GM23338 (cell line): Measurements from ENCODE around the gene PACS1. TPM values are rescaled to one million over a fixed set of nuclear protein-coding genes. Genes with fewer than 3 reads are reported as not detected.
"Not testable (repeated sequence)": the region's sequence is repeated elsewhere in the genome, so short reads cannot be mapped to it uniquely, and the experiment has no call there.

Source experiments
- ATAC-seq: fragments of 200-7000 bp; cut with Tn5 transposase; 3 replicates; pipeline ENCODE4 v1.9.1; 2020
- DNase-seq: peaks from one replicate; pipeline ENCODE4 v3.0.0-alpha.2; 2015; ENCODE audit warnings: low spot score
- H2AFZ ChIP-seq: fragments of 200-600 bp; sonication (generic); 2 replicates; pipeline ENCODE4 v1.8.0; 2016; ENCODE audit warnings: antibody characterized with exemption, mild to moderate bottlenecking, moderate library complexity
- H3F3A ChIP-seq: fragments of 200-600 bp; sonication (generic); replicated peaks from 2 replicates; pipeline ENCODE4 v1.8.0; 2017; ENCODE audit warnings: antibody characterized with exemption, mixed run types, low read depth
- H3K27ac ChIP-seq: fragments of 200-600 bp; sonication (generic); 2 replicates; pipeline ENCODE4 v1.6.1; 2016; ENCODE audit warnings: low read depth
- H3K27me3 ChIP-seq: fragments of 200-600 bp; sonication (generic); 2 replicates; pipeline ENCODE4 v1.8.0; 2016; ENCODE audit warnings: mild to moderate bottlenecking, mixed run types, moderate library complexity; ENCODE audit not compliant: insufficient read depth
- H3K36me3 ChIP-seq: fragments of 200-600 bp; sonication (generic); 2 replicates; pipeline ENCODE4 v1.8.0; 2016; ENCODE audit warnings: mild to moderate bottlenecking; ENCODE audit not compliant: insufficient read depth
- H3K4me1 ChIP-seq: fragments of 200-600 bp; sonication (generic); 2 replicates; pipeline ENCODE4 v1.8.0; 2016; ENCODE audit warnings: mild to moderate bottlenecking, moderate library complexity; ENCODE audit not compliant: insufficient read depth
- H3K4me2 ChIP-seq: fragments of 200-600 bp; sonication (generic); 2 replicates; pipeline ENCODE4 v1.7.1; 2017; ENCODE audit warnings: mixed run types
- H3K4me3 ChIP-seq: fragments of 200-600 bp; sonication (generic); 2 replicates; pipeline ENCODE4 v1.6.1; 2016; ENCODE audit warnings: mixed run types
- H3K79me2 ChIP-seq: fragments of 200-600 bp; sonication (generic); replicated peaks from 2 replicates; pipeline ENCODE4 v1.8.0; 2017; ENCODE audit warnings: mild to moderate bottlenecking; ENCODE audit not compliant: insufficient read depth
- H3K9me2 ChIP-seq: fragments of 200-600 bp; sonication (generic); 2 replicates; pipeline ENCODE4 v1.8.0; 2017; ENCODE audit not compliant: insufficient read depth
- H4K20me1 ChIP-seq: fragments of 200-600 bp; sonication (generic); replicated peaks from 2 replicates; pipeline ENCODE4 v1.8.0; 2017; ENCODE audit warnings: mild to moderate bottlenecking; ENCODE audit not compliant: insufficient read depth
- H3K27ac Mint-ChIP-seq: 2 replicates; pipeline ENCODE4 v1.8.0; 2020; ENCODE audit warnings: inconsistent platforms, mild to moderate bottlenecking, moderate library complexity, mixed read lengths
- H3K27me3 Mint-ChIP-seq: 3 replicates; pipeline ENCODE4 v1.8.0; 2022; ENCODE audit warnings: low read depth, mild to moderate bottlenecking, moderate library complexity, mixed read lengths, inconsistent platforms; ENCODE audit not compliant: insufficient read depth, poor library complexity
- H3K36me3 Mint-ChIP-seq: 3 replicates; pipeline ENCODE4 v1.8.0; 2021; ENCODE audit warnings: low read depth, mild to moderate bottlenecking, inconsistent platforms, moderate library complexity, mixed read lengths
- H3K4me1 Mint-ChIP-seq: 3 replicates; pipeline ENCODE4 v1.8.0; 2020; ENCODE audit warnings: mild to moderate bottlenecking, inconsistent platforms, mixed read lengths
- H3K4me3 Mint-ChIP-seq: 3 replicates; pipeline ENCODE4 v1.8.0; 2021; ENCODE audit warnings: moderate library complexity, mild to moderate bottlenecking, inconsistent platforms, mixed read lengths
- H3K9me3 Mint-ChIP-seq: 3 replicates; pipeline ENCODE4 v1.8.0; 2020; ENCODE audit warnings: moderate library complexity, mild to moderate bottlenecking, inconsistent platforms, mixed read lengths
- CREB1 ChIP-seq: fragments of 250-450 bp; sonication (Bioruptor Pico); IDR thresholded peaks from 2 replicates; pipeline ENCODE4 v1.5.0; 2020; ENCODE audit warnings: low read depth, mild to moderate bottlenecking, moderate library complexity
- EZH2 ChIP-seq: fragments of 200-600 bp; sonication (generic); IDR thresholded peaks from one replicate; pipeline ENCODE4 v1.8.0; 2017; ENCODE audit warnings: antibody characterized with exemption, mild to moderate bottlenecking, low read depth; ENCODE audit not compliant: unreplicated experiment
- EZH2phosphoT487 ChIP-seq: fragments of 200-600 bp; sonication (generic); IDR thresholded peaks from one replicate; pipeline ENCODE4 v1.8.1; 2018; ENCODE audit warnings: antibody characterized with exemption; ENCODE audit not compliant: unreplicated experiment
- JUNB ChIP-seq: IDR thresholded peaks from one replicate; pipeline ENCODE4 v1.6.1; 2016; ENCODE audit warnings: antibody characterized with exemption; ENCODE audit not compliant: unreplicated experiment
- NANOG ChIP-seq: IDR thresholded peaks from 2 replicates; pipeline ENCODE4 v1.6.1; 2016; ENCODE audit warnings: antibody characterized with exemption, borderline replicate concordance
- POLR2AphosphoS5 ChIP-seq: IDR thresholded peaks from 2 replicates; pipeline ENCODE4 v1.6.1; 2016; ENCODE audit warnings: antibody characterized with exemption, low read depth
- REST ChIP-seq: IDR thresholded peaks from one replicate; pipeline ENCODE4 v1.6.1; 2018; ENCODE audit warnings: antibody characterized with exemption; ENCODE audit not compliant: unreplicated experiment
- STAT1 ChIP-seq: IDR thresholded peaks from one replicate; pipeline ENCODE4 v1.6.1; 2016; ENCODE audit warnings: antibody characterized with exemption; ENCODE audit not compliant: unreplicated experiment
- ZNF331 ChIP-seq: fragments of 250-450 bp; sonication (Bioruptor Pico); IDR thresholded peaks from 2 replicates; pipeline ENCODE4 v1.5.0; 2020; ENCODE audit warnings: low read depth, mild to moderate bottlenecking, moderate library complexity
- polyA plus RNA-seq: library from polyadenylated mRNA; unstranded; fragments of >200 nt; fragmentation: Nextera tagmentation; extraction: Ambion mirVana; gene quantifications from 2 replicates; pipeline ENCODE4 v1.2.1, GENCODE V29; 2016
- total RNA-seq: library from RNA; depleted of rRNA; stranded (reverse); fragments of >200 nt; shearing (Covaris generic); gene quantifications from 2 replicates; pipeline ENCODE4 v1.2.3, GENCODE V29; 2014
- TF ChIP-seq, protein P1 (sequence below): IDR thresholded peaks from 2 replicates; pipeline ENCODE4 v1.6.1; 2016; ENCODE audit warnings: antibody characterized with exemption

PACS1 gene
- total and polyA plus RNA-seq, 2 experiments from 2014 or later = 8.0 to 37.5 TPM

- H3K27ac Mint-ChIP-seq = no peak overlapping the region
- H3F3A ChIP-seq = peaks cover 6% of the 10 kb centered on the region; the same call in 1 of the 2 replicates
- H3K36me3 Mint-ChIP-seq = peaks cover 5% of the 10 kb centered on the region; the same call in 2 of the 3 replicates
- no peak overlapping the region for H3K4me3 Mint-ChIP-seq
- no peak overlapping the region for H3K27ac ChIP-seq
- no peak overlapping the region for H2AFZ ChIP-seq
- no peak for DNase-seq
- H3K4me1 ChIP-seq = no peaks in the 10 kb centered on the region
- H3K9me2 ChIP-seq = no peaks in the 10 kb centered on the region
- no peaks in the 10 kb centered on the region for H3K9me3 Mint-ChIP-seq
- no peak overlapping the region for H3K4me3 ChIP-seq
- H3K27me3 Mint-ChIP-seq = no peaks in the 10 kb centered on the region
- peaks cover 14% of the 10 kb centered on the region for H4K20me1 ChIP-seq
- TF ChIP-seq POLR2AphosphoS5 = no peak
- no peak for TF ChIP-seq ZNF331 (CRISPR knock-in tag)
- H3K79me2 ChIP-seq = peaks cover 52% of the 10 kb centered on the region
- peaks cover 6% of the 10 kb centered on the region for H3K36me3 ChIP-seq
- no peak overlapping the region for H3K4me2 ChIP-seq
- no peak for ATAC-seq
- no peaks in the 10 kb centered on the region for H3K27me3 ChIP-seq
- H3K4me1 Mint-ChIP-seq = no peaks in the 10 kb centered on the region
Measured at GRCh38 chr11:66077927-66078326, 7.9 kb downstream of the PACS1 start.

GRCh38 chr11:66078949-66079348 is 8.9 kb downstream of the PACS1 start:
- not testable (repeated sequence) for H3K4me3 Mint-ChIP-seq, H3K27me3 Mint-ChIP-seq, H3F3A ChIP-seq, DNase-seq, H3K9me3 Mint-ChIP-seq, H3K36me3 ChIP-seq, H3K27me3 ChIP-seq, H3K27ac ChIP-seq, H3K9me2 ChIP-seq, H2AFZ ChIP-seq, H3K27ac Mint-ChIP-seq, H3K4me1 ChIP-seq, H3K4me3 ChIP-seq, H3K36me3 Mint-ChIP-seq, H3K4me2 ChIP-seq, H3K4me1 Mint-ChIP-seq, ATAC-seq
- Histone ChIP-seq H4K20me1 (peaks cover 16% of the 10 kb centered on the region), H3K79me2 (peaks cover 43% of the 10 kb centered on the region)

DNA sequence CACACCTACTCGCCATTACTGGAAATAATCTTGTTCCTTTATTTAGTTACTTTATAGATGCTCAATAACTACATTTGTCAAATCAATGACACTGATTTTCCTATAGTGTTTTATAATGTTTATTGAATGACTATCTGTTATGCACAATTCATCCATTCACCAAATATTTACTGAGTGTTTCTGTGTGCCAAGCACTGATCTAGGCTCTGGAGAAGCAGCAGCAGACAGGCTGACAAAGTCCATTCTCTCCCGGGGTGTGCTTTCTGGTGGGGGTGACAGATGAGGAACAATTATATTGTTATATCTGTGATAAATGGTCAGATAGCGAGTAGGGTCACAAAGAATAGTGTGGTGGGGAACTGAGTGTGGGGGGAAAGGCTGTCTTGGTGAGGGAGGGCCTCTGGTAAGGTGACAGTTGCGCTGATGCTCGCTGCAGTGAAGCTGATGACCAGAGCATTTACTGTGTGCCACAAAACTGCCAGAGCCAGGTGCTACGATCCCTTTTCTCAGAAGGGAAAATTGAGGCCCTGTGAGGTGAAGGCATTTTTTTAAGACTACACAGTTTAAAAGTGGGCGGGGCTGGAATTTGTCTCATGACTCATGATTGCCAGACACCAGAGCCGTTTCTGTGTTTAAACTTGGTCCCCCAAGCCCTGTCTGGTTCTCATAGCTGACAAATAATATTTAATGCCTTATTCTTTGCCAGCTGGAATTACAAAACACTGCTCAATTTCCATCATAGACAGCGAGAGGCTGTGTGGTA is 10.2 kb downstream of the PACS1 start:
- Mint-ChIP-seq H3K36me3 (no peaks in the 10 kb centered on the region), H3K27me3 (no peaks in the 10 kb centered on the region), H3K9me3 (no peaks in the 10 kb centered on the region), H3K4me3 (no peak overlapping the region), H3K27ac (no peak overlapping the region), H3K4me1 (no peaks in the 10 kb centered on the region; the same call in 2 of the 3 replicates)
- Histone ChIP-seq H3K27ac (no peak overlapping the region), H3K4me2 (no peak overlapping the region), H4K20me1 (peaks cover 19% of the 10 kb centered on the region), H3K79me2 (peaks cover 47% of the 10 kb centered on the region), H3K27me3 (no peaks in the 10 kb centered on the region), H2AFZ (no peak overlapping the region), H3K9me2 (no peaks in the 10 kb centered on the region), H3K4me3 (no peak overlapping the region), H3K4me1 (no peaks in the 10 kb centered on the region), H3F3A (0 out of 2 replicates have a peak, but pooled peaks cover 6% of the 10 kb centered on the region), H3K36me3 (no peaks in the 10 kb centered on the region; the same call in 1 of the 2 replicates)
- DNase-seq (no peak), ATAC-seq (no peak)
- TF ChIP-seq NANOG = no peak
- TF ChIP-seq JUNB = no peak
- no peak for TF ChIP-seq EZH2phosphoT487
- TF ChIP-seq STAT1 = no peak
- TF ChIP-seq CREB1 (CRISPR knock-in tag) = no peak
- no peak for TF ChIP-seq ZNF331 (CRISPR knock-in tag)
- no peak for TF ChIP-seq POLR2AphosphoS5
- TF ChIP-seq EZH2 = no peak
- TF ChIP-seq, protein P1, sequence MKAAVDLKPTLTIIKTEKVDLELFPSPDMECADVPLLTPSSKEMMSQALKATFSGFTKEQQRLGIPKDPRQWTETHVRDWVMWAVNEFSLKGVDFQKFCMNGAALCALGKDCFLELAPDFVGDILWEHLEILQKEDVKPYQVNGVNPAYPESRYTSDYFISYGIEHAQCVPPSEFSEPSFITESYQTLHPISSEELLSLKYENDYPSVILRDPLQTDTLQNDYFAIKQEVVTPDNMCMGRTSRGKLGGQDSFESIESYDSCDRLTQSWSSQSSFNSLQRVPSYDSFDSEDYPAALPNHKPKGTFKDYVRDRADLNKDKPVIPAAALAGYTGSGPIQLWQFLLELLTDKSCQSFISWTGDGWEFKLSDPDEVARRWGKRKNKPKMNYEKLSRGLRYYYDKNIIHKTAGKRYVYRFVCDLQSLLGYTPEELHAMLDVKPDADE = no peak
- TF ChIP-seq REST = no peak
